Neural cell (in vitro differentiated cells): ENCODE measurements around the gene NHERF1.

Experiments used
- EP300 ChIP-seq: fragments of 450-650 bp; conservative IDR thresholded peaks from 2 replicates; pipeline ENCODE4 v1.6.1; 2014; ENCODE audit warnings: antibody characterized with exemption, mild to moderate bottlenecking, moderate library complexity; ENCODE audit not compliant: poor library complexity, severe bottlenecking
- TF ChIP-seq, protein P1 (sequence below): fragments of 450-650 bp; IDR thresholded peaks from 2 replicates; pipeline ENCODE4 v1.5.1; 2014; ENCODE audit warnings: antibody characterized with exemption, mild to moderate bottlenecking, moderate library complexity; ENCODE audit not compliant: poor library complexity, severe bottlenecking

DNA sequence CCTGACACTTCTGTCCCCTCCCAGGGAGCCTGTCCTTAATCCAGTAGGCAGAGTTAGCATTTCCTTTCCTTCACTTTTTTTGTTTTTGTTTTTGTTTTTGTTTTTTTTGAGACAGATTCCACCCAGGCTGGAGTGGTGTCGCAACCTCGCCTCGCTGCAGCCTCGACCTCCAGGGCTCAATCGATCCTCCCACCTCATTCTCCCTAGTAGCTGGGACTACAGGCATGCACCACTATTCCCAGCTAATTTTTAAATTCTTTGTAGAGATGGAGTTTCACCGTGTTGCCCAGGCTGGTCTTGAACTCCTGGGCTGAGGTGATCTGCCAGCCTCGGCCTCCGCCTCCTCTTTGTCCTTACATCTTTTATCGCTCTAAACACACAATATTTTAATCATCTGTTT is 4.0 kb downstream of the NHERF1 start:
- TF ChIP-seq, protein P1, sequence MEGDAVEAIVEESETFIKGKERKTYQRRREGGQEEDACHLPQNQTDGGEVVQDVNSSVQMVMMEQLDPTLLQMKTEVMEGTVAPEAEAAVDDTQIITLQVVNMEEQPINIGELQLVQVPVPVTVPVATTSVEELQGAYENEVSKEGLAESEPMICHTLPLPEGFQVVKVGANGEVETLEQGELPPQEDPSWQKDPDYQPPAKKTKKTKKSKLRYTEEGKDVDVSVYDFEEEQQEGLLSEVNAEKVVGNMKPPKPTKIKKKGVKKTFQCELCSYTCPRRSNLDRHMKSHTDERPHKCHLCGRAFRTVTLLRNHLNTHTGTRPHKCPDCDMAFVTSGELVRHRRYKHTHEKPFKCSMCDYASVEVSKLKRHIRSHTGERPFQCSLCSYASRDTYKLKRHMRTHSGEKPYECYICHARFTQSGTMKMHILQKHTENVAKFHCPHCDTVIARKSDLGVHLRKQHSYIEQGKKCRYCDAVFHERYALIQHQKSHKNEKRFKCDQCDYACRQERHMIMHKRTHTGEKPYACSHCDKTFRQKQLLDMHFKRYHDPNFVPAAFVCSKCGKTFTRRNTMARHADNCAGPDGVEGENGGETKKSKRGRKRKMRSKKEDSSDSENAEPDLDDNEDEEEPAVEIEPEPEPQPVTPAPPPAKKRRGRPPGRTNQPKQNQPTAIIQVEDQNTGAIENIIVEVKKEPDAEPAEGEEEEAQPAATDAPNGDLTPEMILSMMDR: no peak
- no peak for TF ChIP-seq EP300
